H1 (cell line): Measurements from ENCODE around the gene ZSCAN21. TPM values are rescaled to one million over a fixed set of nuclear protein-coding genes. Genes with fewer than 3 reads are reported as not detected.

ENCODE experiments used
- CTCF ChIA-PET: fragments of 300-600 bp; sonication (Branson Sonifier 250); formaldehyde crosslinking; loops from one replicate; lab custom pipeline; 2021; ENCODE audit not compliant: partially characterized antibody; lab: Charles Lee
- POLR2A ChIA-PET: fragments of 300-600 bp; sonication (Branson Sonifier 250); formaldehyde crosslinking; loops from one replicate; lab custom pipeline; 2021; ENCODE audit warnings: inconsistent platforms; ENCODE audit not compliant: partially characterized antibody; lab: Charles Lee
- DNase-seq, 2 experiments: peaks; one replicate each; pipeline versions ENCODE4 v3.0.0 to v3.0.0-alpha.2; 2010 to 2022; ENCODE audit warnings: low spot score in 2 of 2, low read depth in 1 of 2, mixed read lengths in 1 of 2
- FAIRE-seq: peaks from 2 replicates; lab custom pipeline; 2011; peaks lifted over from hg19 to GRCh38; lab: Jason Lieb, UNC
- H2AFZ ChIP-seq: 2 replicates; pipeline ENCODE4 v1.8.1; 2012; ENCODE audit warnings: low read length, inconsistent platforms
- H2AK5ac ChIP-seq: 2 replicates; pipeline ENCODE4 v1.6.1; 2013; ENCODE audit warnings: low read depth, low read length
- H2BK120ac ChIP-seq: replicated peaks from 2 replicates; pipeline ENCODE3; 2013; ENCODE audit warnings: low read depth, low read length, inconsistent platforms
- H2BK12ac ChIP-seq: 2 replicates; pipeline ENCODE4 v1.6.1; 2013; ENCODE audit warnings: low read depth, low read length
- H2BK15ac ChIP-seq: 2 replicates; pipeline ENCODE4 v1.6.1; 2013; ENCODE audit warnings: low read length
- H2BK20ac ChIP-seq: 2 replicates; pipeline ENCODE4 v1.6.1; 2013; ENCODE audit warnings: low read length
- H2BK5ac ChIP-seq: 2 replicates; pipeline ENCODE4 v1.6.1; 2013; ENCODE audit warnings: low read depth, low read length
- H3K14ac ChIP-seq: 2 replicates; pipeline ENCODE4 v1.6.1; 2013; ENCODE audit warnings: inconsistent platforms; ENCODE audit not compliant: insufficient read length
- H3K18ac ChIP-seq: 2 replicates; pipeline ENCODE4 v1.6.1; 2013; ENCODE audit warnings: low read length; ENCODE audit errors: extremely low read depth
- H3K23ac ChIP-seq: 2 replicates; pipeline ENCODE4 v1.6.1; 2013; ENCODE audit warnings: inconsistent platforms; ENCODE audit not compliant: insufficient read length
- H3K23me2 ChIP-seq: 2 replicates; pipeline ENCODE4 v1.6.1; 2013; ENCODE audit warnings: low read depth, low read length
- H3K27ac ChIP-seq: 2 replicates; pipeline ENCODE4 v1.6.1; 2011; ENCODE audit warnings: low read depth, low read length, inconsistent platforms
- H3K27me3 ChIP-seq, 4 experiments: replicated peaks in 1 of 4; 1 replicate in 1 of 4; 2 replicates in 3 of 4; pipeline versions ENCODE4 v1.6.1 to v1.8.1; 2011 to 2013; ENCODE audit warnings: low read length in 3 of 4, mild to moderate bottlenecking in 3 of 4, inconsistent platforms in 2 of 4, mixed read lengths in 2 of 4, moderate library complexity in 1 of 4; ENCODE audit not compliant: control insufficient read depth in 3 of 4, insufficient read depth in 3 of 4; ENCODE audit errors: extremely low read depth in 1 of 4
- H3K36me3 ChIP-seq, 4 experiments: 2 replicates each; pipeline versions ENCODE4 v1.6.1 to v1.8.1; 2011 to 2013; ENCODE audit warnings: mild to moderate bottlenecking in 4 of 4, low read length in 3 of 4, moderate library complexity in 2 of 4, control low read depth in 1 of 4, inconsistent platforms in 1 of 4; ENCODE audit not compliant: insufficient read depth in 4 of 4, control insufficient read depth in 2 of 4
- H3K4ac ChIP-seq: replicated peaks from 2 replicates; pipeline ENCODE3; 2013; ENCODE audit warnings: low read length, low read depth, mixed read lengths, inconsistent platforms; ENCODE audit not compliant: insufficient read length
- H3K4me1 ChIP-seq, 4 experiments: replicated peaks in 1 of 4; 1 replicate in 1 of 4; 2 replicates in 3 of 4; pipeline versions ENCODE4 v1.6.1 to v1.8.1; 2011 to 2013; ENCODE audit warnings: low read length in 3 of 4, inconsistent platforms in 2 of 4, mixed read lengths in 1 of 4; ENCODE audit not compliant: insufficient read depth in 4 of 4, control insufficient read depth in 3 of 4
- H3K4me2 ChIP-seq, 2 experiments: 2 replicates each; pipeline versions ENCODE4 v1.6.1 to v1.8.1; 2011 to 2013; ENCODE audit warnings: low read depth in 2 of 2, low read length in 2 of 2, control low read depth in 1 of 2, inconsistent platforms in 1 of 2, mild to moderate bottlenecking in 1 of 2; ENCODE audit not compliant: insufficient read depth in 1 of 2
- H3K4me3 ChIP-seq, 4 experiments: fragments of 200-600, 300-600 bp in 1 of 4; sonication (generic), shearing (Covaris generic), sonication (Bioruptor Twin) in 1 of 4; 2 replicates each; pipeline versions ENCODE4 v1.5.1 to v1.8.1; 2011 to 2016; ENCODE audit warnings: low read length in 4 of 4, low read depth in 3 of 4, control low read depth in 2 of 4, inconsistent platforms in 2 of 4, mild to moderate bottlenecking in 2 of 4, mixed read lengths in 1 of 4, moderate library complexity in 1 of 4; ENCODE audit not compliant: insufficient read depth in 2 of 4; ENCODE audit errors: extremely low read depth in 1 of 4
- H3K56ac ChIP-seq: replicated peaks from 2 replicates; pipeline ENCODE3; 2013; ENCODE audit warnings: low read depth, mild to moderate bottlenecking, mixed read lengths, low read length, inconsistent platforms; ENCODE audit not compliant: insufficient read length
- H3K79me1 ChIP-seq: 2 replicates; pipeline ENCODE4 v1.6.1; 2013; ENCODE audit warnings: low read depth, low read length, control low read depth
- H3K79me2 ChIP-seq, 2 experiments: 2 replicates each; pipeline versions ENCODE4 v1.6.1 to v1.8.1; 2012 to 2013; ENCODE audit warnings: low read length in 2 of 2, mild to moderate bottlenecking in 2 of 2, inconsistent platforms in 1 of 2; ENCODE audit not compliant: insufficient read depth in 2 of 2, control insufficient read depth in 1 of 2
- H3K9ac ChIP-seq, 4 experiments: replicated peaks in 1 of 4; 1 replicate in 1 of 4; 2 replicates in 3 of 4; pipeline versions ENCODE4 v1.6.1 to v1.8.1; 2011 to 2013; ENCODE audit warnings: low read depth in 3 of 4, low read length in 3 of 4, control low read depth in 2 of 4, mild to moderate bottlenecking in 2 of 4, moderate library complexity in 2 of 4, inconsistent platforms in 1 of 4; ENCODE audit errors: extremely low read depth in 1 of 4
- H3K9me3 ChIP-seq, 2 experiments: 2 replicates each; pipeline versions ENCODE4 v1.6.1 to v1.8.1; 2012 to 2013; ENCODE audit warnings: mild to moderate bottlenecking in 2 of 2, moderate library complexity in 2 of 2, control low read depth in 1 of 2, inconsistent platforms in 1 of 2, low read depth in 1 of 2, low read length in 1 of 2, mixed read lengths in 1 of 2; ENCODE audit not compliant: insufficient read depth in 2 of 2
- H4K20me1 ChIP-seq, 2 experiments: replicated peaks in 1 of 2; 2 replicates each; pipeline versions ENCODE3 to v1.8.1; 2011 to 2013; ENCODE audit warnings: inconsistent platforms in 2 of 2, low read length in 2 of 2, mild to moderate bottlenecking in 1 of 2; ENCODE audit not compliant: insufficient read depth in 2 of 2, control insufficient read depth in 1 of 2
- H4K5ac ChIP-seq: 2 replicates; pipeline ENCODE4 v1.6.1; 2013; ENCODE audit warnings: low read length, low read depth, mixed read lengths, inconsistent platforms; ENCODE audit not compliant: insufficient read length
- H4K8ac ChIP-seq: 2 replicates; pipeline ENCODE4 v1.8.0; 2013; ENCODE audit warnings: mild to moderate bottlenecking, moderate library complexity, low read length, inconsistent platforms; ENCODE audit not compliant: insufficient read depth; ENCODE audit errors: extremely low read depth
- H4K91ac ChIP-seq: replicated peaks from 2 replicates; pipeline ENCODE3; 2013; ENCODE audit warnings: low read length, mixed read lengths, inconsistent platforms; ENCODE audit not compliant: insufficient read length
- BACH1 ChIP-seq: IDR thresholded peaks from 2 replicates; pipeline ENCODE4 v1.6.1; 2012; ENCODE audit warnings: low read length, improper control_type of control experiment
- CBX8 ChIP-seq: fragments of 300-800, 300-1000 bp; sonication (generic); IDR thresholded peaks from 2 replicates; pipeline ENCODE4 v1.7.1; 2016; ENCODE audit warnings: low read depth, low read length, borderline replicate concordance
- EGR1 ChIP-seq: IDR thresholded peaks from 2 replicates; pipeline ENCODE4 v1.6.1; 2011; ENCODE audit warnings: low read depth, low read length, borderline replicate concordance
- HDAC6 ChIP-seq: IDR thresholded peaks from one replicate; pipeline ENCODE4 v1.7.1; 2012; ENCODE audit warnings: low read depth, mild to moderate bottlenecking, inconsistent platforms, low read length, moderate library complexity
- KDM5A ChIP-seq: fragments of 200-600 bp; IDR thresholded peaks from 2 replicates; pipeline ENCODE4 v1.7.1; 2012; ENCODE audit warnings: mild to moderate bottlenecking, low read length, inconsistent platforms, mixed read lengths
- RFX5 ChIP-seq: IDR thresholded peaks from 2 replicates; pipeline ENCODE4 v1.6.1; 2011; ENCODE audit warnings: low read depth, low read length, improper control_type of control experiment, borderline replicate concordance
- SUZ12 ChIP-seq: fragments of 200-600 bp; sonication (generic); IDR thresholded peaks from 2 replicates; pipeline ENCODE4 v1.6.1; 2012; ENCODE audit warnings: mild to moderate bottlenecking, inconsistent platforms, low read length, moderate library complexity, mixed read lengths
- WGBS, 2 experiments: shearing (Covaris generic) in 1 of 2; methylation state at CpG; one replicate each; pipeline versions ENCODE4 v1.1.6 to v1.1.7; 2013 to 2015; ENCODE audit warnings: low lambda C conversion rate in 2 of 2, mixed read lengths in 2 of 2, inconsistent platforms in 1 of 2, low coverage in 1 of 2, missing lambda C conversion rate in 1 of 2; ENCODE audit not compliant: insufficient replicate concordance in 2 of 2, insufficient coverage in 1 of 2, insufficient read length in 1 of 2; ENCODE audit errors: extremely low coverage in 1 of 2, missing lambda C conversion rate in 1 of 2; 5-methylcytosine and 5-hydroxymethylcytosine counted together
- polyA plus RNA-seq, 7 experiments: library from polyadenylated mRNA; depleted of rRNA in 3 of 7; stranded (reverse) in 5 of 7; unstranded in 2 of 7; fragments of >200 nt in 5 of 7; fragments of 200-250 nt in 2 of 7; gene quantifications; 1 replicate in 5 of 7; 2 replicates in 1 of 7; 4 replicates in 1 of 7; pipeline versions ENCODE4 v1.2.1 to v1.2.3, GENCODE V29; 2011 to 2013; ENCODE audit warnings: missing spikeins in 2 of 7, mixed read lengths in 2 of 7
- total RNA-seq: library from RNA; stranded (reverse); fragmentation: NEBNext Ultra II Directional; extraction: Animal tissue kit (Norgen Biotek cat#: 25700); gene quantifications from 2 replicates; pipeline ENCODE4 v1.2.1, GENCODE V29; 2021
- TF ChIP-seq, protein P1 (sequence below): IDR thresholded peaks from 2 replicates; pipeline ENCODE4 v1.6.1; 2012; ENCODE audit warnings: low read length, inconsistent platforms
- TF ChIP-seq, protein P2 (sequence below): IDR thresholded peaks from 2 replicates; pipeline ENCODE4 v1.6.1; 2011; ENCODE audit warnings: low read length, improper control_type of control experiment

ZSCAN21 gene
- total and polyA plus RNA-seq, 2 of the 8 experiments (the other 6 are each of a cell fraction or from before 2014, with no cell fraction given) = 15.4 to 26.1 TPM

DNA sequence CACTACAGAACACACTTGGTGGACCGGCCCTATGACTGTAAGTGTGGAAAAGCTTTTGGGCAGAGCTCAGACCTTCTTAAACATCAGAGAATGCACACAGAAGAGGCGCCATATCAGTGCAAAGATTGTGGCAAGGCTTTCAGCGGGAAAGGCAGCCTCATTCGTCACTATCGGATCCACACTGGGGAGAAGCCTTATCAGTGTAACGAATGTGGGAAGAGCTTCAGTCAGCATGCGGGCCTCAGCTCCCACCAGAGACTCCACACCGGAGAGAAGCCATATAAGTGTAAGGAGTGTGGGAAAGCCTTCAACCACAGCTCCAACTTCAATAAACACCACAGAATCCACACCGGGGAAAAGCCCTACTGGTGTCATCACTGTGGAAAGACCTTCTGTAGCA is 14.6 kb downstream of the ZSCAN21 start:
- no peak for FAIRE-seq
- 92% methylated on average over 9 of the region's 9 CpGs; no CpG with 5 or more reads in 1 of the 2 experiments for WGBS, 2 experiments
- TF ChIP-seq EGR1 (no peak), KDM5A (no peak), HDAC6 (no peak), BACH1 (no peak), CBX8 (no peak), SUZ12 (no peak), RFX5 (no peak)
- TF ChIP-seq, protein P1, sequence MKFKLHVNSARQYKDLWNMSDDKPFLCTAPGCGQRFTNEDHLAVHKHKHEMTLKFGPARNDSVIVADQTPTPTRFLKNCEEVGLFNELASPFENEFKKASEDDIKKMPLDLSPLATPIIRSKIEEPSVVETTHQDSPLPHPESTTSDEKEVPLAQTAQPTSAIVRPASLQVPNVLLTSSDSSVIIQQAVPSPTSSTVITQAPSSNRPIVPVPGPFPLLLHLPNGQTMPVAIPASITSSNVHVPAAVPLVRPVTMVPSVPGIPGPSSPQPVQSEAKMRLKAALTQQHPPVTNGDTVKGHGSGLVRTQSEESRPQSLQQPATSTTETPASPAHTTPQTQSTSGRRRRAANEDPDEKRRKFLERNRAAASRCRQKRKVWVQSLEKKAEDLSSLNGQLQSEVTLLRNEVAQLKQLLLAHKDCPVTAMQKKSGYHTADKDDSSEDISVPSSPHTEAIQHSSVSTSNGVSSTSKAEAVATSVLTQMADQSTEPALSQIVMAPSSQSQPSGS = no peak
- TF ChIP-seq, protein P2, sequence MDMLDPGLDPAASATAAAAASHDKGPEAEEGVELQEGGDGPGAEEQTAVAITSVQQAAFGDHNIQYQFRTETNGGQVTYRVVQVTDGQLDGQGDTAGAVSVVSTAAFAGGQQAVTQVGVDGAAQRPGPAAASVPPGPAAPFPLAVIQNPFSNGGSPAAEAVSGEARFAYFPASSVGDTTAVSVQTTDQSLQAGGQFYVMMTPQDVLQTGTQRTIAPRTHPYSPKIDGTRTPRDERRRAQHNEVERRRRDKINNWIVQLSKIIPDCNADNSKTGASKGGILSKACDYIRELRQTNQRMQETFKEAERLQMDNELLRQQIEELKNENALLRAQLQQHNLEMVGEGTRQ = no peak

More for the DNA sequence above, 14.6 kb downstream of the ZSCAN21 start:
- H3K56ac ChIP-seq = no peak overlapping the region
- ChIA-PET POLR2A (interaction anchor here (1.0 to 19.6 kb wide), 15 partner anchors 7 to 224 kb away, joined by 3 to 294 read pairs (median 5); partner anchors contain the start of genes AP4M1, COPS6, MCM7 and ZKSCAN1), CTCF (interaction anchor here (0.7 to 1.9 kb wide), 5 partner anchors 10 to 149 kb away, joined by 3 to 7 read pairs (median 5); no protein-coding TSS in a partner anchor)
- no peak overlapping the region for H3K9ac ChIP-seq
- H3K4me1 ChIP-seq = no peaks in the 10 kb centered on the region
- H4K5ac ChIP-seq = no peak overlapping the region
- H2BK120ac ChIP-seq = no peak overlapping the region
- H3K79me1 ChIP-seq = no peaks in the 10 kb centered on the region
- H2BK20ac ChIP-seq = no peak overlapping the region
- H2BK12ac ChIP-seq = no peak overlapping the region
- no peak overlapping the region for H2BK15ac ChIP-seq
- H4K8ac ChIP-seq = no peak overlapping the region
- no peaks in the 10 kb centered on the region; a peak in 1 of 4 replicates for H3K79me2 ChIP-seq
- H3K23me2 ChIP-seq = no peaks in the 10 kb centered on the region
- no peak overlapping the region for H4K91ac ChIP-seq
- no peak overlapping the region for H2AK5ac ChIP-seq
- H3K36me3 ChIP-seq = peaks cover 14 to 48% (median 34%) of the 10 kb centered on the region in 4 experiments
- peaks cover 0 to 2% of the 10 kb centered on the region in 2 experiments for H4K20me1 ChIP-seq
- DNase-seq = no peak
- no peak overlapping the region for H2BK5ac ChIP-seq
- no peaks in the 10 kb centered on the region for H3K27me3 ChIP-seq
- H3K4me2 ChIP-seq = no peak overlapping the region
- H3K27ac ChIP-seq = no peak overlapping the region
- no peak overlapping the region for H3K18ac ChIP-seq
- no peak overlapping the region for H3K23ac ChIP-seq
- H3K14ac ChIP-seq = no peak overlapping the region
- H3K9me3 ChIP-seq = peaks cover 2 to 3% of the 10 kb centered on the region in 2 experiments; a peak in 2 of 4 replicates
- no peak overlapping the region for H3K4me3 ChIP-seq
- no peak overlapping the region for H2AFZ ChIP-seq
- no peak overlapping the region for H3K4ac ChIP-seq
